ENCODE results near the gene PPARA. TPM values are rescaled to one million over a fixed set of nuclear protein-coding genes. Genes with fewer than 3 reads are reported as not detected.

The PPARA gene
- total RNA-seq, 2 experiments from 2014 or later, result 20.7 to 24.9 TPM

GRCh38 chr22:46220921-46221320, 70.6 kb downstream of the PPARA start:
- H3K27me3 Mint-ChIP-seq, result no peaks in the 10 kb centered on the region
- H3K9me3 Mint-ChIP-seq, result peaks cover 2% of the 10 kb centered on the region
- no peak overlapping the region for H3K27ac Mint-ChIP-seq
- ATAC-seq (ENCODE audit: low read depth) (no peak), DNase-seq (no peak)
- peaks cover 10% of the 10 kb centered on the region for H3K4me1 Mint-ChIP-seq
- POLR2A ChIA-PET, result no interaction called here
- peaks cover 33% of the 10 kb centered on the region for H3K36me3 Mint-ChIP-seq
- H3K4me3 Mint-ChIP-seq, result no peak overlapping the region

DNA sequence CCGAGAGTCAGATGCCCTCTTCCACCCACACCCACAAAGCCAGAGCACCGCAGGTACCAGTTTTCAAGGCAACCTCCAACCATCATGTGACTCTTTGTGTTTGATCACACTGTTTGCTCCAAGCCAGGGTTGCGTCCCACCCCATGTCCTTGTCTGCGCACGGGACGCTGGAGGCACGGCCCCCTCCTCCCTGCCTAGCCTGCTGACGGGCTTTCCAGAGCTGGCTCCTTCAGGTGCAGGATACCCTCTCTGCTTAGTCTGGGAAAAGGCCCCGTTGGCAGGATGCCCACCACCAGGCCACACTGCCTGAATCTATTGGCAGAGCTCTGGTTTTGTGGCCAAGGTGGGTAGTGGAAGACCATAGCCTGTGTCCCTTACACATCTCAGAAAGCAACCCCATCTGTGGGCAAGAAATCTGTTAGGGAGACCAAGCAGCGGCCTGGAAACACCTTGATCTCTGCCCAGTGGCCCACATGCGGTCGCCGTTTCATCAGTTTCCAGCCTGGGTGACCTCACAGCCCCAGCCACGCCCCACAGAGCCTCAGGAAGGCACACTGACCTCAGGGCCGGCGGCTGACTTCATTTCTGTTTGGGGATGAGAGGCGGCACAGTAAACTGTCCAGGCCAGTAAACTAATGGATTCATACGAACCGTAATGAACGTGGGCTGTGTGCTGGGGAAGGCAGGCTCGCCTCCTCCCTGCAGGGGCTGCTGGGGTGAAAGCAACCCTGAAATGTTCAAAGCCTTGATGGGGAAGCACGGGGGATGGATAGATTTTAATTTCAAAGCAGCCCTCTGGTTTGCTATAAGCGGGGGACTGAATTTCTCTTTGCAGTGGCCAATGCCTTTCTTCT, 73.9 kb downstream of the PPARA start:
- no peaks in the 10 kb centered on the region for H3K27me3 Mint-ChIP-seq
- peaks cover 10% of the 10 kb centered on the region for H3K4me1 Mint-ChIP-seq
- DNase-seq, result no peak
- no peak overlapping the region for H3K27ac Mint-ChIP-seq
- no peak overlapping the region for H3K4me3 Mint-ChIP-seq
- no peak for ATAC-seq (ENCODE audit: low read depth)
- peaks cover 2% of the 10 kb centered on the region for H3K9me3 Mint-ChIP-seq
- POLR2A ChIA-PET, result no interaction called here
- peaks cover 28% of the 10 kb centered on the region for H3K36me3 Mint-ChIP-seq

DNA sequence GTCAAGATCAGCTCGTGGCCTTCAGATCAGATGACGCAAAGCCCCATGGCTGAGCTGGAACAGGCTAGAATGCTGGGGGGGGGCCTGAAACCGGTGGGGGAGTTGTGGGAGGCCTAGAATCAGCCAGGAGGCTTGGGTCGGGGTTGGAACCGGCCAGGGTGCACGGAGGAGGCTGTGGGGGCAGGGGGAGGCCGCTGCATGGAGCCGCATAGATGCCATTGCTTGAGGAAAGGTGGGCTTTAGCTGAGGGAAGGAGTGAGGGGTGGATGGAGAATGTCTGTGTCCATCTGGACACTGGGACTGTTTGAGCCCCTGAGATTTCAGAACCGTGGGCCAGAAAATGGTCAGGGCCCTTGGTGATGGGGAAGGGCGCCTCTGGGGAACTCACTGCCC, 74.6 kb downstream of the PPARA start:
- ATAC-seq (ENCODE audit: low read depth), result no peak
- Mint-ChIP-seq H3K9me3 (peaks cover 2% of the 10 kb centered on the region), H3K27me3 (no peaks in the 10 kb centered on the region), H3K4me1 (peaks cover 5% of the 10 kb centered on the region), H3K27ac (no peak overlapping the region), H3K4me3 (no peak overlapping the region), H3K36me3 (peaks cover 23% of the 10 kb centered on the region)
- DNase-seq, result no peak
- POLR2A ChIA-PET, result no interaction called here

DNA sequence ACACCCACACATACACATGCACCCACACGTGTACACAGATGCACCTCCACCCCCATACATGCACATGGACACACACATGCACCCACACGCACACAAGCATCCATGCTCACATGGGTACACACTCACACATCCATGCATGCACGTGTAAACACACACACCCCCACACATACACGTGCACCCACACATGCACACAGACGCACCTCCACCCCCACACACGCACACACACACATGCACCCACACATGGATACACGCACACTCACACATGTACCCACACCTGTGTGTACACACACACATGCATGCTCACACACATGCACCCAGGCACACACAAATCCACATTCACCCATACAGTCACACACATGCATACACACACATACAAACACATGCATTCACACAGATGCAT, 75.3 kb downstream of the PPARA start:
- ATAC-seq (ENCODE audit: low read depth) (no peak), DNase-seq (no peak)
- peaks cover 5% of the 10 kb centered on the region for H3K4me1 Mint-ChIP-seq
- peak overlapping the region; percentile 10 for H3K27ac Mint-ChIP-seq
- peaks cover 2% of the 10 kb centered on the region for H3K9me3 Mint-ChIP-seq
- no peak overlapping the region for H3K4me3 Mint-ChIP-seq
- H3K36me3 Mint-ChIP-seq, result peaks cover 18% of the 10 kb centered on the region
- POLR2A ChIA-PET, result no interaction called here
- H3K27me3 Mint-ChIP-seq, result no peaks in the 10 kb centered on the region

GRCh38 chr22:46226577-46226976, 76.3 kb downstream of the PPARA start:
- no peaks in the 10 kb centered on the region for H3K27me3 Mint-ChIP-seq
- peaks cover 2% of the 10 kb centered on the region for H3K9me3 Mint-ChIP-seq
- H3K4me1 Mint-ChIP-seq, result peaks cover 3% of the 10 kb centered on the region
- H3K27ac Mint-ChIP-seq, result no peak overlapping the region
- no peak for DNase-seq
- no peak for ATAC-seq (ENCODE audit: low read depth)
- H3K4me3 Mint-ChIP-seq, result no peak overlapping the region
- POLR2A ChIA-PET, result no interaction called here
- H3K36me3 Mint-ChIP-seq, result peaks cover 12% of the 10 kb centered on the region

- H3K27ac Mint-ChIP-seq, result no peak overlapping the region
- H3K4me3 Mint-ChIP-seq, result no peak overlapping the region
- POLR2A ChIA-PET, result no interaction called here
- H3K36me3 Mint-ChIP-seq, result peaks cover 10% of the 10 kb centered on the region
- ATAC-seq (ENCODE audit: low read depth) (no peak), DNase-seq (no peak)
- H3K9me3 Mint-ChIP-seq, result peaks cover 2% of the 10 kb centered on the region
- H3K27me3 Mint-ChIP-seq, result no peaks in the 10 kb centered on the region
- H3K4me1 Mint-ChIP-seq, result peaks cover 9% of the 10 kb centered on the region
Observed at GRCh38 chr22:46229701-46230100, 79.4 kb downstream of the PPARA start.

DNA sequence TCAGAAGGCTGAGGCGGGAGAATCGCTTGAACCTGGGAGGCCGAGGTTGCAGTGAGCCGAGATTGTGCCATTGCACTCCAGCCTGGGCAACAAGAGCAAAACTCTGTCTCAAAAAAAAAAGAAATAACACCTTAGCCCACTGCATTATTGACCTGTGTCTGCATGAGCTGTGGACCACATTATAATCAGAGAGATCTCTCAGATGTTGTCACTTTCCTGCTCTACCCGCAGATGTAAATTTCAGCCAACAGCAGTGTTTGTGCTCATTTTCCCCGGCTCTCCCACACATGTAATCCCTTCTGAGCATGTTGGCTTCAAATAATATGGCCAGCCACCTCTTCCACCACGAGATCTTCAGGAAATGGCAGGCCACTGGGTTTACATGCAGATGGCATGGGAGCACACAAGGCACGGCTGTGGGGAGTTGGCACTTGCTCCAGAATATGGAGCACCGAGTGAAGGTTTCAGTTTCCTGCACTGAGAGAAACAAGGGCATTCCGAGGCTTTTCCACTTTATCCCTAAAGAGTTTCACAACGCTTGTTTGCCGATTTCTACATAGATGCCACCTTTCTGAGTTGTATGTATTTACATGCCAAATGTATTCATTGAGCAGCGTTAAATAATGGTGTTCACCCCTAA, 80.1 kb downstream of the PPARA start:
- Mint-ChIP-seq H3K4me3 (no peak overlapping the region), H3K36me3 (peaks cover 6% of the 10 kb centered on the region), H3K4me1 (peaks cover 9% of the 10 kb centered on the region), H3K9me3 (peaks cover 2% of the 10 kb centered on the region), H3K27ac (no peak overlapping the region), H3K27me3 (no peaks in the 10 kb centered on the region)
- ATAC-seq (ENCODE audit: low read depth) (no peak), DNase-seq (no peak)
- POLR2A ChIA-PET, result no interaction called here

- peaks cover 6% of the 10 kb centered on the region for H3K4me1 Mint-ChIP-seq
- H3K9me3 Mint-ChIP-seq, result peaks cover 2% of the 10 kb centered on the region
- ATAC-seq (ENCODE audit: low read depth) (no peak), DNase-seq (no peak)
- POLR2A ChIA-PET, result no interaction called here
- H3K36me3 Mint-ChIP-seq, result peaks cover 13% of the 10 kb centered on the region
- H3K27ac Mint-ChIP-seq, result no peak overlapping the region
- no peak overlapping the region for H3K4me3 Mint-ChIP-seq
- H3K27me3 Mint-ChIP-seq, result no peaks in the 10 kb centered on the region
Observed at GRCh38 chr22:46233231-46233630, 82.9 kb downstream of the PPARA start.

GRCh38 chr22:46234969-46235368, 84.6 kb downstream of the PPARA start:
- H3K4me3 Mint-ChIP-seq, result no peak overlapping the region
- DNase-seq (no peak), ATAC-seq (ENCODE audit: low read depth) (no peak)
- peaks cover 3% of the 10 kb centered on the region for H3K9me3 Mint-ChIP-seq
- no peaks in the 10 kb centered on the region for H3K27me3 Mint-ChIP-seq
- no peak overlapping the region for H3K27ac Mint-ChIP-seq
- peaks cover 21% of the 10 kb centered on the region for H3K36me3 Mint-ChIP-seq
- peaks cover 15% of the 10 kb centered on the region for H3K4me1 Mint-ChIP-seq
- POLR2A ChIA-PET, result no interaction called here

- Mint-ChIP-seq H3K27ac (no peak overlapping the region), H3K4me1 (peaks cover 25% of the 10 kb centered on the region), H3K27me3 (no peaks in the 10 kb centered on the region), H3K4me3 (no peak overlapping the region), H3K36me3 (peaks cover 23% of the 10 kb centered on the region), H3K9me3 (peaks cover 3% of the 10 kb centered on the region)
- ATAC-seq (ENCODE audit: low read depth), result no peak
- POLR2A ChIA-PET, result interaction anchor here (2.2 kb wide), 1 partner anchor 13 kb away, joined by 11 read pairs; the partner anchor contains the start of gene CDPF1
- DNase-seq, result no peak
Observed at GRCh38 chr22:46237453-46238124, 87.3 kb downstream of the PPARA start.

DNA sequence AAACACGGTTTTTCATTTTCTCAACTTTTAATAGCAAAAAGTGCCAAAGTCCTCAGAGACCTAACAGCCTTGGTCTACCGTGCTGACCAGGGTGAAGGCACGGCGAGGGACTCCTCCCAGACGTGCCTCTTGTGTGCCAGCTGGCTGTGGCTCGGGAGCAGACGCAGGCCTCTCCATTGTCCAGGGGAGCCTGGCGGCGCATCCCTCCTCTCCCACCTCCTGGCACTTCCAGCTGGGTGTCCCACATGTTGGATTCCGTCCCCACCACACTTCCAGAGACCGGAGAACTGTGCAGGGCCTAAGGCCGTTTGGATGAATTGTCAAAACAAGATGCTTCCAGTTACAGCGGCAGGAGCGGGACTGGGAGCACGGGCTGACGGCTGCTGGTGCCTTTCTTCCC, 88.2 kb downstream of the PPARA start:
- Mint-ChIP-seq H3K9me3 (peaks cover 3% of the 10 kb centered on the region), H3K36me3 (peaks cover 26% of the 10 kb centered on the region), H3K4me3 (no peak overlapping the region), H3K27me3 (no peaks in the 10 kb centered on the region), H3K4me1 (peaks cover 22% of the 10 kb centered on the region), H3K27ac (peak overlapping the region; percentile 38)
- POLR2A ChIA-PET, result interaction anchor here (0.8 to 2.2 kb wide), 3 partner anchors 12 to 57 kb away, joined by 3 to 11 read pairs (median 3); partner anchors contain the start of genes CDPF1 and TTC38
- no peak for DNase-seq
- no peak for ATAC-seq (ENCODE audit: low read depth)

- peak overlapping the region; percentile 64 for H3K4me3 Mint-ChIP-seq
- peak; percentile 45 for DNase-seq
- peak; percentile 74 for ATAC-seq (ENCODE audit: low read depth)
- H3K9me3 Mint-ChIP-seq, result peaks cover 3% of the 10 kb centered on the region
- H3K4me1 Mint-ChIP-seq, result peaks cover 21% of the 10 kb centered on the region
- POLR2A ChIA-PET, result interaction anchor here (0.8 to 2.2 kb wide), 4 partner anchors 11 to 57 kb away, joined by 3 to 11 read pairs (median 4); partner anchors contain the start of genes CDPF1 and TTC38
- peak overlapping the region; percentile 69 for H3K27ac Mint-ChIP-seq
- H3K36me3 Mint-ChIP-seq, result peaks cover 29% of the 10 kb centered on the region
- no peaks in the 10 kb centered on the region for H3K27me3 Mint-ChIP-seq
Observed at GRCh38 chr22:46239261-46240048, 89.1 kb downstream of the PPARA start.

DNA sequence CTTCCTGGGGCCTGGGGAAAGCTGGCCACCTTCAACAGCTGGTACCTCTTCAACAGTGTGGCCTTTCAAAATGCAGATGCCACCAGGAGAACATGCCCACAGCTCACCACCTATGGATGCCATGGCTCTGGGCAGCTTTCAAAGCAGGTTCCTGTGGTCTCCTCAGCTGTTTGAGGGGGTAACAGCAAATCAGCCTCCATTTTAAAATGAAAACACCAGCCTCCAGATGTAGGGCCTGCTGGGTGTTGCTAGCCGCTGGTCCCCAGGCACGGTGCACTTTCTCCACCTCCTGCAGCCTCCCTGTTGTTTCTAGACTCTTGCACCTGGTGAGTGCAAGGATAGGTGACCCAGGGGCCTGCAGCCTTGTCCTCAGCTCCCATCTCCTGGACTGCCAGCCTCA, 89.7 kb downstream of the PPARA start:
- POLR2A ChIA-PET, result interaction anchor here (1.2 kb wide), 1 partner anchor 10 kb away, joined by 6 read pairs; the partner anchor contains the start of gene CDPF1
- H3K9me3 Mint-ChIP-seq, result peaks cover 3% of the 10 kb centered on the region
- H3K4me1 Mint-ChIP-seq, result peaks cover 19% of the 10 kb centered on the region
- no peak for DNase-seq
- peak overlapping the region; percentile 68 for H3K27ac Mint-ChIP-seq
- peak; percentile 13 for ATAC-seq (ENCODE audit: low read depth)
- H3K4me3 Mint-ChIP-seq, result peak overlapping the region; percentile 64
- H3K36me3 Mint-ChIP-seq, result peaks cover 27% of the 10 kb centered on the region
- H3K27me3 Mint-ChIP-seq, result no peaks in the 10 kb centered on the region

Data from activated naive CD8-positive, alpha-beta T cell treated with anti-CD3 and anti-CD28 coated beads, Interleukin-2, amount 10 ng/mL, durations not matched to agents 7 days and 5 days (primary cell).